ENCODE results near the gene KRTAP5-10. TPM values are rescaled to one million over a fixed set of nuclear protein-coding genes. Genes with fewer than 3 reads are reported as not detected.

KRTAP5-10 gene
- total and polyA plus RNA-seq, 9 of the 15 experiments (the other 6 are each of a cell fraction or from before 2014, with no cell fraction given): not detected

DNA sequence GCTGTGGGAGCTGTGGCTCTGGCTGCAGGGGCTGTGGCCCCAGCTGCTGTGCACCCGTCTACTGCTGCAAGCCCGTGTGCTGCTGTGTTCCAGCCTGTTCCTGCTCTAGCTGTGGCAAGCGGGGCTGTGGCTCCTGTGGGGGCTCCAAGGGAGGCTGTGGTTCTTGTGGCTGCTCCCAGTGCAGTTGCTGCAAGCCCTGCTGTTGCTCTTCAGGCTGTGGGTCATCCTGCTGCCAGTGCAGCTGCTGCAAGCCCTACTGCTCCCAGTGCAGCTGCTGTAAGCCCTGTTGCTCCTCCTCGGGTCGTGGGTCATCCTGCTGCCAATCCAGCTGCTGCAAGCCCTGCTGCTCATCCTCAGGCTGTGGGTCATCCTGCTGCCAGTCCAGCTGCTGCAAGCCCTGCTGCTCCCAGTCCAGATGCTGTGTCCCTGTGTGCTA, 16.6 kb upstream of the KRTAP5-10 start:
- Histone ChIP-seq H4K20me1 (replicated peaks; ENCODE audit: control insufficient read depth, insufficient read depth, low read length) (no peaks in the 10 kb centered on the region), H3K9me1 (ENCODE audit: control insufficient read depth, insufficient read depth, low read length) (no peaks in the 10 kb centered on the region), H3K4me2 (ENCODE audit: insufficient read depth, low read length) (no peak overlapping the region), H3K9me3 (replicated peaks; ENCODE audit: control insufficient read depth, insufficient read depth, low read depth, low read length) (no peaks in the 10 kb centered on the region), H3K27me3 (ENCODE audit: control insufficient read depth in 2 of 2, insufficient read depth in 2 of 2, low read length in 2 of 2) (peaks cover 23 to 59% of the 10 kb centered on the region in 2 experiments), H3K4me1 (replicated peaks in 1 of 2; ENCODE audit: control insufficient read depth in 2 of 2, insufficient read depth in 2 of 2, low read length in 2 of 2) (0 out of 5 replicates have a peak, but pooled peaks cover 0 to 4% of the 10 kb centered on the region in 2 experiments), H3K79me2 (ENCODE audit: control insufficient read depth, insufficient read depth, low read length) (no peaks in the 10 kb centered on the region), H3K27ac (ENCODE audit: extremely low read depth, low read depth, low read length) (no peak overlapping the region), H3K9ac (ENCODE audit: insufficient read depth in 1 of 2, low read depth in 2 of 2, low read length in 2 of 2) (no peak overlapping the region), H2AFZ (ENCODE audit: low read depth, low read length) (no peak overlapping the region), H3K36me3 (ENCODE audit: control insufficient read depth, insufficient read depth, low read length) (no peaks in the 10 kb centered on the region), H3K4me3 (no peak overlapping the region)
- no TSS peak for BruUV-seq (replicated peaks)
- no peak for DNase-seq (ENCODE audit: extremely low read depth in 1 of 4, low spot score in 3 of 4)
- CTCF ChIA-PET (ENCODE audit: low intra/inter-chr PET ratio): no interaction called here
- POLR2A ChIA-PET: interaction anchor here (2.3 kb wide), 1 partner anchor 11 kb away, joined by 5 read pairs; the partner anchor contains the start of gene KRTAP5-8
- in situ Hi-C loops (cut with MboI) (no loop called here), intact Hi-C loops (cut with micrococcal nuclease) (no loop called here)
- WGBS (ENCODE audit: insufficient coverage, low coverage, missing lambda C conversion rate): 0% methylated on average over 5 of the region's 5 CpGs
- no peak for ATAC-seq
- no peak for FAIRE-seq
- TF ChIP-seq, protein P1, sequence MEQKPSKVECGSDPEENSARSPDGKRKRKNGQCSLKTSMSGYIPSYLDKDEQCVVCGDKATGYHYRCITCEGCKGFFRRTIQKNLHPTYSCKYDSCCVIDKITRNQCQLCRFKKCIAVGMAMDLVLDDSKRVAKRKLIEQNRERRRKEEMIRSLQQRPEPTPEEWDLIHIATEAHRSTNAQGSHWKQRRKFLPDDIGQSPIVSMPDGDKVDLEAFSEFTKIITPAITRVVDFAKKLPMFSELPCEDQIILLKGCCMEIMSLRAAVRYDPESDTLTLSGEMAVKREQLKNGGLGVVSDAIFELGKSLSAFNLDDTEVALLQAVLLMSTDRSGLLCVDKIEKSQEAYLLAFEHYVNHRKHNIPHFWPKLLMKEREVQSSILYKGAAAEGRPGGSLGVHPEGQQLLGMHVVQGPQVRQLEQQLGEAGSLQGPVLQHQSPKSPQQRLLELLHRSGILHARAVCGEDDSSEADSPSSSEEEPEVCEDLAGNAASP (IDR thresholded peaks at IDR 0.05): no peak
- no peak for TF ChIP-seq ZBED1 (IDR thresholded peaks at IDR 0.05)
- TF ChIP-seq CAMTA2 (CRISPR knock-in tag; conservative IDR thresholded peaks at IDR 0.05): no peak
- TF ChIP-seq HDAC2 (IDR thresholded peaks at IDR 0.05): no peak
- TF ChIP-seq, protein P2, sequence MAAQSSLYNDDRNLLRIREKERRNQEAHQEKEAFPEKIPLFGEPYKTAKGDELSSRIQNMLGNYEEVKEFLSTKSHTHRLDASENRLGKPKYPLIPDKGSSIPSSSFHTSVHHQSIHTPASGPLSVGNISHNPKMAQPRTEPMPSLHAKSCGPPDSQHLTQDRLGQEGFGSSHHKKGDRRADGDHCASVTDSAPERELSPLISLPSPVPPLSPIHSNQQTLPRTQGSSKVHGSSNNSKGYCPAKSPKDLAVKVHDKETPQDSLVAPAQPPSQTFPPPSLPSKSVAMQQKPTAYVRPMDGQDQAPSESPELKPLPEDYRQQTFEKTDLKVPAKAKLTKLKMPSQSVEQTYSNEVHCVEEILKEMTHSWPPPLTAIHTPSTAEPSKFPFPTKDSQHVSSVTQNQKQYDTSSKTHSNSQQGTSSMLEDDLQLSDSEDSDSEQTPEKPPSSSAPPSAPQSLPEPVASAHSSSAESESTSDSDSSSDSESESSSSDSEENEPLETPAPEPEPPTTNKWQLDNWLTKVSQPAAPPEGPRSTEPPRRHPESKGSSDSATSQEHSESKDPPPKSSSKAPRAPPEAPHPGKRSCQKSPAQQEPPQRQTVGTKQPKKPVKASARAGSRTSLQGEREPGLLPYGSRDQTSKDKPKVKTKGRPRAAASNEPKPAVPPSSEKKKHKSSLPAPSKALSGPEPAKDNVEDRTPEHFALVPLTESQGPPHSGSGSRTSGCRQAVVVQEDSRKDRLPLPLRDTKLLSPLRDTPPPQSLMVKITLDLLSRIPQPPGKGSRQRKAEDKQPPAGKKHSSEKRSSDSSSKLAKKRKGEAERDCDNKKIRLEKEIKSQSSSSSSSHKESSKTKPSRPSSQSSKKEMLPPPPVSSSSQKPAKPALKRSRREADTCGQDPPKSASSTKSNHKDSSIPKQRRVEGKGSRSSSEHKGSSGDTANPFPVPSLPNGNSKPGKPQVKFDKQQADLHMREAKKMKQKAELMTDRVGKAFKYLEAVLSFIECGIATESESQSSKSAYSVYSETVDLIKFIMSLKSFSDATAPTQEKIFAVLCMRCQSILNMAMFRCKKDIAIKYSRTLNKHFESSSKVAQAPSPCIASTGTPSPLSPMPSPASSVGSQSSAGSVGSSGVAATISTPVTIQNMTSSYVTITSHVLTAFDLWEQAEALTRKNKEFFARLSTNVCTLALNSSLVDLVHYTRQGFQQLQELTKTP (IDR thresholded peaks at IDR 0.05; ENCODE audit: low read depth in 1 of 2, partially characterized antibody in 2 of 2): no peak
- TF ChIP-seq, protein P3, sequence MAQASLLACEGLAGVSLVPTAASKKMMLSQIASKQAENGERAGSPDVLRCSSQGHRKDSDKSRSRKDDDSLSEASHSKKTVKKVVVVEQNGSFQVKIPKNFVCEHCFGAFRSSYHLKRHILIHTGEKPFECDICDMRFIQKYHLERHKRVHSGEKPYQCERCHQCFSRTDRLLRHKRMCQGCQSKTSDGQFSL (CRISPR knock-in tag; IDR thresholded peaks at IDR 0.05): no peak
- TF ChIP-seq, protein P3 (tag; IDR thresholded peaks at IDR 0.05): no peak
- TF ChIP-seq TGIF2 (CRISPR knock-in tag; IDR thresholded peaks at IDR 0.05): no peak
- TF ChIP-seq, protein P4, sequence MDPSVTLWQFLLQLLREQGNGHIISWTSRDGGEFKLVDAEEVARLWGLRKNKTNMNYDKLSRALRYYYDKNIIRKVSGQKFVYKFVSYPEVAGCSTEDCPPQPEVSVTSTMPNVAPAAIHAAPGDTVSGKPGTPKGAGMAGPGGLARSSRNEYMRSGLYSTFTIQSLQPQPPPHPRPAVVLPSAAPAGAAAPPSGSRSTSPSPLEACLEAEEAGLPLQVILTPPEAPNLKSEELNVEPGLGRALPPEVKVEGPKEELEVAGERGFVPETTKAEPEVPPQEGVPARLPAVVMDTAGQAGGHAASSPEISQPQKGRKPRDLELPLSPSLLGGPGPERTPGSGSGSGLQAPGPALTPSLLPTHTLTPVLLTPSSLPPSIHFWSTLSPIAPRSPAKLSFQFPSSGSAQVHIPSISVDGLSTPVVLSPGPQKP (CRISPR knock-in tag; IDR thresholded peaks at IDR 0.05): no peak
- TF ChIP-seq ZNF408 (CRISPR knock-in tag; IDR thresholded peaks at IDR 0.05; ENCODE audit: low read depth): no peak
- TF ChIP-seq ESRRA (IDR thresholded peaks at IDR 0.05; ENCODE audit: borderline replicate concordance, low read depth): no peak
- TF ChIP-seq RBM22 (IDR thresholded peaks at IDR 0.05; ENCODE audit: low read depth, low read length, poor library complexity, severe bottlenecking): no peak
- TF ChIP-seq HCFC1 (IDR thresholded peaks at IDR 0.05; ENCODE audit: low read depth, low read length): no peak
